Glomerular visceral epithelial cell (primary cell): ENCODE measurements around the gene SSR3.

ENCODE experiments used
- DNase-seq: peaks from one replicate; pipeline ENCODE4 v3.0.0-alpha.2; 2016; ENCODE audit errors: extremely low spot score

Gene SSR3

GRCh38 chr3:156491192-156491591, 63.7 kb downstream of the SSR3 start:
- DNase-seq: no peak
